ENCODE data around the gene IRF5.

DNA sequence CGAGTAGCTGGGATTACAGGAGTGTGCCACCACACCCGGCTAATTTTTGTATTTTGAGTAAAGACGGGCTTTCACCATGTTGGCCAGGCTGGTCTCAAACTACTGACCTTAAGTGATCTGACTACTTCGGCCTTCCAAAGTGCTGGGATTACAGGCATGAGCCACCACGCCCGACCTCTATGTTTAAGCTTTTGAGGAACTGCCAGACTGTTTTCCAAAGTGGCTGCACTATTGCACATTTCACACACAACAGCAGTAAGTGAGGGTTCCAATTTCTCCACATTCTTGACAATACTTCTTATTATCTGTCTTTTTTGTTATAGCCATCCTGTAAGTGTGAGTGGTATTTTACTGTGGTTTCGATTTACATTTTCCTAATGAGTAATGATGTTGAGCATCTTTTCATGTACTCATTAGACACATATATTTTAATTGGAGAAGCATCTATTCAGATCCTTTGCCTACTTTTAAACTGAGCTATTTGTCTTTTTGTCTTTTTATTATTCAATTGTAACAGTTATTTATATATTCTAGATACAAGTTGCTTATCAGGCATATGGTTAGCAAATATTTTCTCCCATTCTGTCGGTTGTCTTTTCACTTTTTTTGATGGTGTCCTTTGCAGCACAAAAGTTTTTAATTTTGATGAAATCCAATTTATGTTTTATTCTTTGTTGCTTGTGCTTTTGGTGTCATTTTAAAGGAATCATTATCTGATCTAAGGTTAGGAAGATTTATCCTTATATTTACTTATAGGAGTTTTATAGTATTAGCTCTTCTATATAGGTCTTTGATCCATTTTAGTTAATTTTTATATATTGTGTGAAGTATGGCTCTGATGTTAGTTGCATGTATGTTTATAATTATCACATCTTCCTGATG, 12.8 kb upstream of the IRF5 start:
- TF ChIP-seq, protein P1, sequence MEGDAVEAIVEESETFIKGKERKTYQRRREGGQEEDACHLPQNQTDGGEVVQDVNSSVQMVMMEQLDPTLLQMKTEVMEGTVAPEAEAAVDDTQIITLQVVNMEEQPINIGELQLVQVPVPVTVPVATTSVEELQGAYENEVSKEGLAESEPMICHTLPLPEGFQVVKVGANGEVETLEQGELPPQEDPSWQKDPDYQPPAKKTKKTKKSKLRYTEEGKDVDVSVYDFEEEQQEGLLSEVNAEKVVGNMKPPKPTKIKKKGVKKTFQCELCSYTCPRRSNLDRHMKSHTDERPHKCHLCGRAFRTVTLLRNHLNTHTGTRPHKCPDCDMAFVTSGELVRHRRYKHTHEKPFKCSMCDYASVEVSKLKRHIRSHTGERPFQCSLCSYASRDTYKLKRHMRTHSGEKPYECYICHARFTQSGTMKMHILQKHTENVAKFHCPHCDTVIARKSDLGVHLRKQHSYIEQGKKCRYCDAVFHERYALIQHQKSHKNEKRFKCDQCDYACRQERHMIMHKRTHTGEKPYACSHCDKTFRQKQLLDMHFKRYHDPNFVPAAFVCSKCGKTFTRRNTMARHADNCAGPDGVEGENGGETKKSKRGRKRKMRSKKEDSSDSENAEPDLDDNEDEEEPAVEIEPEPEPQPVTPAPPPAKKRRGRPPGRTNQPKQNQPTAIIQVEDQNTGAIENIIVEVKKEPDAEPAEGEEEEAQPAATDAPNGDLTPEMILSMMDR (IDR thresholded peaks at IDR 0.05): no peak
- TF ChIP-seq POLR2A (IDR thresholded peaks at IDR 0.05): no peak
